ENCODE data around the gene CD300LG.

CD300LG gene

DNA sequence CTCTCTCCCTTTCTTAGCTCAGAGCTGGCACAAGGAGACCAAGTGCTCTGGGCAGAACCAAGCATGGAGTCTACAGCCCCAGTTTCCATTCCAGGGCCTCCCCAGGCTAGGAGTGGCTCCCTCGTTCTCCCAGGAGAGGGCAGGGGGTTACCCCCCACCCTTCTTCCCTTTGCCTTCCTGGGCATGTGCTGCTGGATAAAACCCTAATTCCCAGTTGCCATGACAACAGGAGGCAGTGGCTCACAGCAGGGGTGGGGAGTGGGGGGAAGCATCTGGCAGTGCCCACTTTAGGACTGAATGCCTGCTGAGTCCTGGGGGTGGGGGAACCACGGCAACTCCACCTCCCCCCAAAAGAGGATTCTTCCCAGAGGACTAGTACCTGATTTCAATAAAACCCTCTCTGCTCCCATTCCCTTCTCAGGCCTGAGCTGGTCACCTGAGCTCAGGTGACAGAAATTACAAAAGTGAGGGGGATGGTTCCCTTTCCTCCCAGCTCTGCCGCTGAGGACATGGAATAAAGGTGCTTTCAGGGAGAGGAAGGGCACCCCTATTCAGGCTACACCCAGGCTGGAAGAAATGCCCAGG lies 58.5 kb downstream of the CD300LG start:
- no peak for DNase-seq (ENCODE audit: low read depth in 1 of 2, low spot score in 1 of 2)

- DNase-seq (ENCODE audit: low read depth in 1 of 2, low spot score in 1 of 2), result peak in 1 of 2 donors; percentile 26
Observed at GRCh38 chr17:43905985-43906852, 59.2 kb downstream of the CD300LG start.

GRCh38 chr17:43906951-43907424 lies 60.0 kb downstream of the CD300LG start:
- DNase-seq (ENCODE audit: low read depth in 1 of 2, low spot score in 1 of 2), result no peak

DNA sequence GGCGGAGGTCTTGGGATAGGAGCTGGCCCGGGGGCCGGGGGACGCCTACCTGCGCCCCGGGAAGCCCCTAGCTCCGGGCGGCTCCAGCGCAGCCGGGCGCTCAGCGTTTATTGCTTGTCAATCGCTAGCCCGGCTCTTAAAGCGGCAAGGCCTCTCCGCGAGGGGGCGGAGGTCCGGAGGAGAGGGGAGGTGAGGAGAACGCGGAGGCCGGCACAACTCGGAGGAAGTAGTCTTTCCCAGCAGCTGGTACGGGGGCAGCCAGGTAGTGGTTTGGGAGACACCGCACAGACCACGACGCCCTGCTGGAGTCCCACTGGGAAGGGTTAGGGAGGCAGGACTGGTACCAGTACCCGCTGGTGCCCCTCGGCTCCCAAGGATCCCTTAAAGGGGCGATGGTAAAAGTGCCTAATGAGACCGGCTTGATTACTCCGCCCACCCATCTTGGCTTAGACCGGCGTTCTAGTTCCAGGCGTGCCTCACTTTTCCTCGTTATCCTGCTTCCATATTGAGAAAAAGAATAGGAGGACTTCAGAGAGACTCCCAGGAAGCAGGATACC lies 60.5 kb downstream of the CD300LG start, which contains the start of gene MPP2:
Gene MPP2 (minus strand): TSS at position 112 of the 557 bp plus-strand sequence. CDS start 3,076 bp downstream, outside the sequence.
- peak in 1 of 2 donors; percentile 27 for DNase-seq (ENCODE audit: low read depth in 1 of 2, low spot score in 1 of 2)

DNA sequence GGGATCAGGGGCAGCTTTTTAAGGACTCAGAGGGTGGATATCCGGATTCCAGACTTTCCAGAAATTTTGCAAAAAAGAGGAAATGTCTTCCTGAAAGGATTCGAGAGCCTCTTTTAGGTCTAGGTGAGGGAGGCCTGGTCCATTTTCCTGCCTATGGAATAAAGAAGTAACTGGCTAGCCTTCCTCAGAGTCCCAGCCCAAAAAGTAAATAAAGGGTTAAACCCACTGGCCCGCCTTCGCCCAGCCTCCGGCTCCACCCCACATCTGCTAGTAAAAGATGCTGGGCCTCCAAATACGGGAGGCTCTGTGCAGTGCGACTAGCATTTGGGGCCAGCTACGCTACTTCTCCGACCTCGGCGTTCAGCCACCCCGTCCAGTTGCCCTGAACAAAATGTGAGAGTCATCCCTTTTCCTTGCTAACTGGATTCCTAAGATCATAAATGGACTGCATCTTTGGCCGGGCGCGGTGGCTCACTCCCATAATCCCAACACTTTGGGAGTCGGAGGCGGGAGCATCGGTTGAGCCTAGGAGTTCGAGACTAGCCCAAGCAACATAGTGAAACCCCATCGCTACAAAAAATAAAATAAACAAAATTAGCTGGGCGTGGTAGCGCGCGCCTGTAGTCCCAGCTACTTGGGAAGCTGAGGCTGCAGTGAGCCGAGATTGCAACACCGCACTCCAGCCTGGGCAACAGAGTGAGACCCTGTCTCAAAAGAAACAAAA lies 61.2 kb downstream of the CD300LG start:
- peak in 1 of 2 donors; percentile 41 for DNase-seq (ENCODE audit: low read depth in 1 of 2, low spot score in 1 of 2)

GRCh38 chr17:43909537-43910231 lies 62.7 kb downstream of the CD300LG start:
- no peak for DNase-seq (ENCODE audit: low read depth in 1 of 2, low spot score in 1 of 2)

- no peak for DNase-seq (ENCODE audit: low read depth in 1 of 2, low spot score in 1 of 2)
Observed at GRCh38 chr17:43911904-43912303, 64.9 kb downstream of the CD300LG start.

DNA sequence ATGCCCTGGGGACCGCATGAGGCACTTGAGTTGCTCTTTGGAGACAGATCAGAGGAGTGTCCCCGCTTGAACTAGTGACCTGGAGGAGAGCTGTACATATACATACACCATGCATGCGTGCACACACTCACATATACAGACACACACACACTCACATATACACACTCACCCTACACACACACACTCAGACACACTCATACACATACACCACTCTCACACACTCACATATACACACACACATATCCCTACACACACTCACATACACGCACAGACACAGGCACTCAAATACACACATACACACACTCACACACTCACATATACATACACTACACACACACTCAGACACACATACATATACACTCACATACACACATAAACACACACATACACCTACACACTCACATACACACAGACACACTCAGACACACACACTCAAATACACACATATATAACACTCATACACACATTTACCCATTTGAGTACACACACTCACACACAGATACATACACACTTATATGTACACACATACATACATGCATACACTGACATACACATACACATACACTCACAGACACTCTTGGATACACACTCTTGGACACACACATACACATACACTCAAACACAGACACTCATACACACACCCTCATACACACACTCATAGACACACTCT lies 65.8 kb downstream of the CD300LG start:
- no peak for DNase-seq (ENCODE audit: low read depth in 1 of 2, low spot score in 1 of 2)

All from stimulated activated CD4-positive, alpha-beta T cell treated with anti-CD3 and anti-CD28 coated beads, Interleukin-15, amount 100 ng/mL, for 1 hour (primary cell).